Esophagus squamous epithelium (tissue), 5 donors: ENCODE results near the gene KIF2C. TPM values are rescaled to one million over a fixed set of nuclear protein-coding genes. Genes with fewer than 3 reads are reported as not detected.

Experiments used
- DNase-seq: peaks from one replicate; lab custom pipeline; 2025; lab: John Stamatoyannopoulos, UW
- H3K27ac ChIP-seq, 4 donors: fragments of 200-600 bp; sonication (generic); one replicate each; pipeline ENCODE4 v1.5.1; 2016 to 2019; ENCODE audit warnings: mild to moderate bottlenecking in 1 of 4
- H3K27me3 ChIP-seq, 4 donors: fragments of 200-600 bp; sonication (generic); 1 replicate in 3 of 4; 2 replicates in 1 of 4; pipeline versions ENCODE4 v1.5.1 to v1.6.0; 2017 to 2021; ENCODE audit warnings: antibody characterized with exemption in 1 of 4
- H3K36me3 ChIP-seq, 3 donors: fragments of 200-600 bp; sonication (generic); one replicate each; pipeline ENCODE4 v1.5.1; 2016 to 2019
- H3K4me1 ChIP-seq, 3 donors: fragments of 200-600 bp; sonication (generic); one replicate each; pipeline ENCODE4 v1.5.1; 2017 to 2019
- H3K4me3 ChIP-seq, 4 donors: fragments of 200-600 bp; sonication (generic); 1 replicate in 3 of 4; 2 replicates in 1 of 4; pipeline ENCODE4 v1.5.1; 2016 to 2019; ENCODE audit warnings: mild to moderate bottlenecking in 2 of 4, moderate library complexity in 1 of 4
- H3K9me3 ChIP-seq, 3 donors: fragments of 200-600 bp; sonication (generic); one replicate each; pipeline ENCODE4 v1.5.1; 2016 to 2019
- POLR2A ChIP-seq, 4 donors: fragments of 450-650 bp; IDR thresholded peaks; one replicate each; pipeline ENCODE4 v1.6.1; 2017; ENCODE audit warnings: antibody characterized with exemption in 4 of 4, mild to moderate bottlenecking in 4 of 4, moderate library complexity in 3 of 4
- WGBS, 2 donors: methylation state at CpG; one replicate each; pipeline ENCODE4 v1.1.5; 2018; 5-methylcytosine and 5-hydroxymethylcytosine counted together
- intact Hi-C: fragments of 100-400 bp; cut with DNase I; formaldehyde crosslinking; loops from one replicate; pipeline ENCODE4 v1.15.0; 2022
- total RNA-seq, 4 donors: library from RNA; depleted of rRNA; stranded (reverse); fragments of >200 nt; gene quantifications; one replicate each; pipeline ENCODE4 v1.1.0, GENCODE V29; 2016
- TF ChIP-seq, protein P1 (sequence below), 6 experiments: fragments of 450-650 bp in 4 of 6; fragments of 200-600 bp in 2 of 6; sonication (generic) in 2 of 6; IDR thresholded peaks; one replicate each; pipeline ENCODE4 v1.5.1; 2016 to 2019; ENCODE audit warnings: antibody characterized with exemption in 6 of 6, mild to moderate bottlenecking in 4 of 6, moderate library complexity in 4 of 6
- donor health status: DM: yes; HTN: yes; CAD: no.

The KIF2C gene
- total RNA-seq, 4 donors from 2014 or later = 4.8 to 17.9 (median 9.4) TPM

DNA sequence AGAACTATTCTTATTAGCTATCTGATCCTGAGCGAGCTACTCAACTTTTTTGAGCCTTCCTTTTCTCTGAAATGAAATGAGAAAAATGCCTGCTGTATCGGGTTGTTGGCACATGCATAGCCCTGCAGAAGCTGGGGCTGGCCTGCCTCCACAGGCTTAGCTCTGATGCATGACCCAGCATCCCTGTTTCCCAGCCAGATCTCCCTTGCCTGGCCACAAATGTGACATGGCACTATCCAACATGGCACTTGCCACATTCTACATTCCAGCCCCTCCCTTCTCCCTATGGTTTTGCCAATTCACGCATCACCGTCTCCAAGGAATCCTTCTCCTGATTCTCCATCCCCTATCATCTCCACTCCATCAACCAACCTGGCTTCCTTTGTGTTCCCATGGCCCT lies 22.5 kb upstream of the KIF2C start:
- WGBS, 2 donors = 53 to 63% methylated on average over 4 of the region's 4 CpGs

DNA sequence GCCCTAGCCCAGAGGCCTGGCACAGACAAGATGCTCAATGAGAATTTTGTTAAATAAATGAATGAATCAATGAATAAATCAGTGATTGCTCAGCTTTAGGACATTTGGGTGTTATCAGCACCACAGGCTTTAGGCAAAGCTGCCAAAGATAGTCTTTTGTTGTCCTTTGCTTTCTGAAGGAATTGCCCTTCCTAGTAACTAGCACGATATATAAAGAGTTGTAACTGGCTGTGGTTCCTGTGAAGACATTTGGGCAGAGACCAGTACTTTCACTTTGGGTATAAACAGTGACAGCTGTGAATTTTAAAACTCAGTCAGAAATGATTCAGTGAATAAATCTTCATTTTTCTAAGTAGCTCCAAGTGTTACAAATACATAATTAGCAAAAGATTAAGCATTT lies 22.0 kb upstream of the KIF2C start:
- WGBS, 2 donors = 31 to 63% methylated on average over 1 of the region's 1 CpG

More for the DNA sequence above, 22.5 kb upstream of the KIF2C start:
- H3K4me3 ChIP-seq = no peak overlapping the region
- no peak for TF ChIP-seq POLR2A (IDR thresholded peaks at IDR 0.05)
- TF ChIP-seq, protein P1, sequence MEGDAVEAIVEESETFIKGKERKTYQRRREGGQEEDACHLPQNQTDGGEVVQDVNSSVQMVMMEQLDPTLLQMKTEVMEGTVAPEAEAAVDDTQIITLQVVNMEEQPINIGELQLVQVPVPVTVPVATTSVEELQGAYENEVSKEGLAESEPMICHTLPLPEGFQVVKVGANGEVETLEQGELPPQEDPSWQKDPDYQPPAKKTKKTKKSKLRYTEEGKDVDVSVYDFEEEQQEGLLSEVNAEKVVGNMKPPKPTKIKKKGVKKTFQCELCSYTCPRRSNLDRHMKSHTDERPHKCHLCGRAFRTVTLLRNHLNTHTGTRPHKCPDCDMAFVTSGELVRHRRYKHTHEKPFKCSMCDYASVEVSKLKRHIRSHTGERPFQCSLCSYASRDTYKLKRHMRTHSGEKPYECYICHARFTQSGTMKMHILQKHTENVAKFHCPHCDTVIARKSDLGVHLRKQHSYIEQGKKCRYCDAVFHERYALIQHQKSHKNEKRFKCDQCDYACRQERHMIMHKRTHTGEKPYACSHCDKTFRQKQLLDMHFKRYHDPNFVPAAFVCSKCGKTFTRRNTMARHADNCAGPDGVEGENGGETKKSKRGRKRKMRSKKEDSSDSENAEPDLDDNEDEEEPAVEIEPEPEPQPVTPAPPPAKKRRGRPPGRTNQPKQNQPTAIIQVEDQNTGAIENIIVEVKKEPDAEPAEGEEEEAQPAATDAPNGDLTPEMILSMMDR (IDR thresholded peaks at IDR 0.05) = no peak
- peak overlapping the region in 1 of 4 donors; percentile 13 for H3K27ac ChIP-seq
- no peak for DNase-seq
- H3K36me3 ChIP-seq = no peaks in the 10 kb centered on the region
- H3K27me3 ChIP-seq = peaks cover 0 to 15% (median 0%) of the 10 kb centered on the region in 4 donors
- intact Hi-C loops = no loop called here
- no peaks in the 10 kb centered on the region for H3K9me3 ChIP-seq
- peaks cover 3 to 42% (median 12%) of the 10 kb centered on the region in 3 donors for H3K4me1 ChIP-seq

DNA sequence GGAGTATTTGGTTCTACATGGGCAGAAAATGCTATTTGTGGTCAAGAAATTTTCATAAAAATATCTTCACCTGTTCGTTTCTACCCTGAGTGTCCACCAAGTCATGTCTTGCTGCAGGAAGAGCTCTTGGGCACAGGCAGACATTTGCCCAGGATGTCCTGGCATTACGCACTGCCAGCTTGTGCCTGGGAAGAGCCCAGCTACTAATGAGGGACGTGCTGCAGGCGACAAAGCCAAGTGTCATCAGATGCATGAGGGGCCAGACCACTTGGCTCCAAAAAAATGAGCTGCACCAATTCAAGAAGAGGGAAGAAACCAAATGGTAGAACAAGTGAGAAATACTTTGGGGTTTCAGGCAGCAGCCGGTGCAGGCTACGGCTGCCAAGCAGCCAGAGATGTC lies 21.5 kb upstream of the KIF2C start:
- TF ChIP-seq POLR2A (IDR thresholded peaks at IDR 0.05) = no peak
- TF ChIP-seq, protein P1 (IDR thresholded peaks at IDR 0.05) = no peak
- Histone ChIP-seq H3K36me3 (no peaks in the 10 kb centered on the region), H3K4me1 (peaks cover 3 to 37% (median 16%) of the 10 kb centered on the region in 3 donors), H3K27me3 (peaks cover 0 to 13% (median 0%) of the 10 kb centered on the region in 4 donors), H3K4me3 (no peak overlapping the region), H3K9me3 (no peaks in the 10 kb centered on the region), H3K27ac (peak overlapping the region in 1 of 4 donors; percentile 13)
- intact Hi-C loops = no loop called here
- 70 to 75% methylated on average over 5 to 6 of the region's 6 CpGs for WGBS, 2 donors
- no peak for DNase-seq

More for the DNA sequence above, 22.0 kb upstream of the KIF2C start:
- Histone ChIP-seq H3K27me3 (peaks cover 0 to 13% (median 0%) of the 10 kb centered on the region in 4 donors), H3K36me3 (no peaks in the 10 kb centered on the region), H3K9me3 (no peaks in the 10 kb centered on the region), H3K4me3 (no peak overlapping the region), H3K27ac (peak overlapping the region in 1 of 4 donors; percentile 13), H3K4me1 (peaks cover 3 to 41% (median 16%) of the 10 kb centered on the region in 3 donors)
- DNase-seq = no peak
- intact Hi-C loops = no loop called here
- TF ChIP-seq, protein P1 (IDR thresholded peaks at IDR 0.05) = no peak
- no peak for TF ChIP-seq POLR2A (IDR thresholded peaks at IDR 0.05)

DNA sequence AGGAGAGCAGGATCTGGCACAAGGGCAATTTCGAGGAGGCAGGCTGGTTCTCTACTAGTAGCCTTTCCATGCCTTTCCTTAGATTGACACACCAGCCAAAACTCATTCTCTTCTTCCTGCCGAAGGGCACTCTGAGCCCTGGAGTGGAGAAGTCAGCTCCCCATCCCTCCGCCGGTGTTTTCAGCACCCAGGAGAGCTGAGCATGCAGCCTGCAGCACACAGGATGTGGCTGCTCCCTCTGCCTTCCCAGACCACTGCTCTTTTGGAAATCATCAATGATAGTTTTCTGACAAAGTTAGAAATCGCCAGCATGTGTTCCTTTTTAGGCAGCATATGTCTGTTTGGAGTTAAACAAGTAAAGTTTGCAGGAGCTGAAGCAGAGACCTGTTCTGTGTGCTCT lies 20.3 kb upstream of the KIF2C start:
- no peak for TF ChIP-seq POLR2A (IDR thresholded peaks at IDR 0.05)
- TF ChIP-seq, protein P1 (IDR thresholded peaks at IDR 0.05) = no peak
- no peaks in the 10 kb centered on the region for H3K36me3 ChIP-seq
- H3K27me3 ChIP-seq = peaks cover 0 to 17% (median 0%) of the 10 kb centered on the region in 4 donors
- no peaks in the 10 kb centered on the region for H3K9me3 ChIP-seq
- intact Hi-C loops = no loop called here
- WGBS, 2 donors = 68 to 80% methylated on average over 2 to 4 of the region's 5 CpGs
- peaks cover 0 to 28% (median 16%) of the 10 kb centered on the region in 3 donors for H3K4me1 ChIP-seq
- no peak for DNase-seq
- no peak overlapping the region for H3K4me3 ChIP-seq
- no peak overlapping the region for H3K27ac ChIP-seq

DNA sequence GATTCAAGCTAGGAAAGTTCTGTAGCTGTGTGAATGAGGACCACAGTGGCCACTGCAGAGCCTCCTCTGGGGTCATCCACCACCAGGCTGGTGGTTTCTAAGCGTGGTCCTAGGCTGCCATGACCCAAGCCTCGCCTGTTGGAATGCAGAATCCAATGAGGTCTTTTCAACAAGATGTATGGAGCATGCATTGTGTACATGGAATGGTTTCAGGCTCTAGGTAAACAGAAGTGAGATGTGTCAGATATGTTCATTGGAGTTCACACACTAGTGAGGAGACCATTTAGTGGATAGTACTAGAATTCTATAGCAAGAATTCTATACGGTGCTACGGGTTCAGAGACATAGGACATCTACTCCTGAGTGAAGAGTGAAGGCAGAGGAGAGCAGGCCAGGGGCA lies 19.4 kb upstream of the KIF2C start:
- no peak for DNase-seq
- Histone ChIP-seq H3K36me3 (no peaks in the 10 kb centered on the region), H3K4me3 (no peak overlapping the region), H3K27ac (no peak overlapping the region), H3K27me3 (peaks cover 0 to 26% (median 0%) of the 10 kb centered on the region in 4 donors), H3K4me1 (peaks cover 0 to 19% (median 8%) of the 10 kb centered on the region in 3 donors), H3K9me3 (no peaks in the 10 kb centered on the region)
- WGBS, 2 donors = 57 to 62% methylated on average over 3 to 4 of the region's 4 CpGs
- intact Hi-C loops = no loop called here
- TF ChIP-seq POLR2A (IDR thresholded peaks at IDR 0.05) = no peak
